GM21381 (cell line): ENCODE measurements around the gene SMCO3.

ENCODE experiments used
- ATAC-seq: cut with Tn5 transposase; IDR thresholded peaks from one replicate; pipeline ENCODE4 v1.9.1; 2021; ENCODE audit warnings: mild to moderate bottlenecking, moderate library complexity; ENCODE audit not compliant: unreplicated experiment

The SMCO3 gene

GRCh38 chr12:14828892-14829291, 14.9 kb upstream of the SMCO3 start:
- ATAC-seq = peak; percentile 92

DNA sequence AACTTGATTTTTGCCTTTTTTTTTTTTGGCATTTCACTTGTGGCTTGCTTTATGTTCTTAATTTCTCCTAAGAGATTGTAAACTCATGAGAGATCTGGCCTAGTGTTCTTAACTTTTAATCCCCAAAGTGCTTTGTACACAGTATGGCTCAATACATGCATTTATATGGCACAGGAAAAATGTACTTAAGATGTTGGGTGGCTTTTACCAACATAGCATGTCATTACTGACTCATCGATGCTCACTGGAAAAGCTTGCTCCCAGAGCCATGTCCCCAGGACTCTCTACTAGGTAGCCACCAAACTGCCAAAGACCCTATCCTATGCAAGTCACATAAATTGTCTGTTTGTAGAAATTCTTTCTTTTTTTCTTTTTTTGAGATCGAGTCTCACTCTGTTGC, 13.1 kb upstream of the SMCO3 start:
- no peak for ATAC-seq

DNA sequence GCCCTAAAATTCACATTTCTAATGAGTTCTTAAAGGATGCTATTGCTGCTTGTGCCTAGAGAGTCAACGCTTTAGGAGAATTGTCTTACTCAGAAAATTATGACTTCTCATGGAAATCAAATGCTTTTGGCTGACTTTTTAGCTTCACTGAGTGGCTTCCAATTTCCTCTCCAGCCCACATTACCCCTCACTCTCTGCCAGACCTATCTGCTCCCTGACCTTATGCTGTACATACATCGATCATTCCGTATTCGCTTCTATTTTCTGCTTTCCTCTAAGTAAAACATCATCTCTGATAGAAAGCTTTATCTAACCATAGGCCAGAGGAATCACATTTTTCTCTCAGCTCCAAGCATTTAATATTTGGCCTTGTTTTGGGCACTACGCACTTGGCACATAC, 12.5 kb upstream of the SMCO3 start:
- ATAC-seq = no peak

- no peak for ATAC-seq
Measured at GRCh38 chr12:14825256-14825655, 11.3 kb upstream of the SMCO3 start.

DNA sequence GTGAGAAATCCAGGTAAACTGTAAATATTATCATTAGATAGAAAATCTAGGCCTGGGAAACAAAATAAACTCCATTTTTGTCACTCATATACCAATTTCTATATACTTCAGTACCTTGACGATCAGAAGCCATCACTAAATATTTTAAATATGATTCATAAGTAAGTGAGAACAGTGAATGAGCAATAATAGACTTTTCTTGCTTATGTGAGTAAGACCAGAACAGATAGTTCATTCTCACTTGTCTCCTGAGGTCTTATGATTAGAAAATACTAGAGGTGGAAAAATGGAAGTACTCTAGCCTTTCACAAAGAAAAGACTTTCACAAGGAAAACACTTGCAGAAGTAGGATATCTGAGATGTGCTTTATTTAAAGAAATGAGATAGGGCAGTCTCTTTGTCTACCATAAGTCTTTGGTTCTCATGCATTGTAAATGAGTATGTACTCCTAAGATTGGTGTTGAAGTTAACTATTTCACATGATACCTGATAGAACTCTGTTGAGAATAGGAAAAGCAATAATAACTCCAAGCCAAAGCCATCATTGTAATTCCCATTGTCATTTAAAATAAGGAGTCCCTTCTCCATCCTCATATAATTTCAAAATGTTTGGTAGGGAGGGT, 10.1 kb upstream of the SMCO3 start:
- ATAC-seq = no peak

GRCh38 chr12:14811486-14811885, 2.5 kb downstream of the SMCO3 start:
- ATAC-seq = no peak

DNA sequence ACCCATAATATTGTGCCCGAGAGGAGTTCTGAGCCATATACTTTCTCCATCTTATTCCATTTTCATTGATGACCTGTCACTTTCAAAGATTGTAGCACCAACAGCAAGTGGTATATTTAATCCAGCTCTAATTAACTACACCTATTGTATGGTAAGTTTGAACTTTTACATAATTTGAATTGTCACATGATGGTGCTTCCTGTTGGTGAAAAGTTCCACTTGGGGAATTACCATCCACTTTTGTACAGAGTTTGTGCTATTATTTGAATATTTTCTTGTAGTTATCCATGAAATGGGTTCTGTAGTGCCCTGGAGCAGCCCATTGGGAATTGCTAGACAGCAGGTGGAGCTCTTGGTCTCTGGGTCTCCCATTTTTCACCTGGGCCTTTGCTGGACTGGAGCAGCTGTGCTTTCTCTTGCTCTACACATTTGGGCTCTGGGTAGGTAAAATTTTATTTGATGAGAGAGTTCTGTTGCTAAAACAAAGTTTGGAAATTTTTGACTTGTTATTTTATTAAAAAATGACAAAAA, 3.0 kb downstream of the SMCO3 start:
- no peak for ATAC-seq

- no peak for ATAC-seq
Measured at GRCh38 chr12:14810167-14810952, 3.6 kb downstream of the SMCO3 start.

DNA sequence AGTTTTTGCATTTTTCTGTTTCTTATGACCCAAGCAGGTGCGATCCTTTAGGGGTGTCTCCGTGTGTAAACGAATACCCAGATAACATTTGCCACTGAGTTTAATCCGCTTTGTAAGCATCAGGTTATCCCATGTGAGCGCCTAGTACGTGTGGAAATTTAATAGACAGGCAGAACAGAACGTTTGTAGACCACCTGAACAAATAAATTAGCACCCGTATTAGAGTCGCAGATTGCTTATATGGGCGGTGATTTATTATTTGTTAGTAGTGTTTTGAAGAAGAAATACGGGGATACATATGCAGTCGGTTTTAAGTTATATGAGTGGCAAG, 10.2 kb downstream of the SMCO3 start:
- ATAC-seq = peak; percentile 19

- peak; percentile 99 for ATAC-seq
Measured at GRCh38 chr12:14803011-14803829, 10.8 kb downstream of the SMCO3 start, which contains the start of the genes C12orf60 and WBP11. TSS of gene C12orf60 (plus strand) at chr12:14803670. CDS start at chr12:14822936, 19,266 bp downstream. TSS of gene WBP11 (minus strand) at chr12:14803478. CDS start at chr12:14801383, 2,095 bp downstream.

- ATAC-seq = no peak
Measured at GRCh38 chr12:14802721-14803010, 11.3 kb downstream of the SMCO3 start.

DNA sequence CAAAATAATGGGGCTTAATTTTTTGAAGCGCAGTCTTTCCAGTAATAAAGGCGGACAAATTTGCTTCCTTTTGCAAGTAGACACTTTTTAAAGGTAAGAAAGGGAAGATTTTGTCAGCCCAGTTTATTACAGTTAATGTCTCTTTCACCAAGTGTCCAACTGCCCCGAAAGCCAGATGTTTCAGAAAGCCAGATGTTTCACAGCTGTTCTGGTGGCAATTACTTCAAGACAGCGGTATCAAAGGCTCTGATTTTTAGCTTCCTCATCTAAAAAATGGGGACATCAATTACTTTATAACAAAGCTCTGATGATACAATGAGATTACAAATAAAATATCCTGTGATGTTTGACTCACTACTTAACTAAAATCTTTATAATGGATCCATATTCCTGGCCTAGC, 11.7 kb downstream of the SMCO3 start:
- no peak for ATAC-seq

DNA sequence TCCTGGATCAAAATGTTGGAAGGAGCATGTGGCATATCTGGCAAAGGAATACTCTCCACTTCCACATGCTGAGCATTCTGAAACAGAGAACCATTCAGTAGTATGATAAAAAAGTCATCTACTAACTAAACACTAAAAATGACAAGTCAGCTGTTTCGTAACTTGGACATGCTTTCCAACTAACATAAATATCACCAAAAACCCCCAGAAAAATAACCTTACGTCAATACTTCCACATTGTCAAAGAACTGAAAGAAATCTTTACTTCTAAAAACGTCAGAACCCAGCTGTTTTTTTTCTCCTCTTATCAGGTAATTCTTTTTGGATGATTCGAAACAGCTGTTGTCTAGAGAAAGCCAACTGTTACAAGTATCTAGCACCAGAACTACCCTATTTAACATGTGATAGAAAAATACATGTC, 18.9 kb downstream of the SMCO3 start:
- no peak for ATAC-seq

DNA sequence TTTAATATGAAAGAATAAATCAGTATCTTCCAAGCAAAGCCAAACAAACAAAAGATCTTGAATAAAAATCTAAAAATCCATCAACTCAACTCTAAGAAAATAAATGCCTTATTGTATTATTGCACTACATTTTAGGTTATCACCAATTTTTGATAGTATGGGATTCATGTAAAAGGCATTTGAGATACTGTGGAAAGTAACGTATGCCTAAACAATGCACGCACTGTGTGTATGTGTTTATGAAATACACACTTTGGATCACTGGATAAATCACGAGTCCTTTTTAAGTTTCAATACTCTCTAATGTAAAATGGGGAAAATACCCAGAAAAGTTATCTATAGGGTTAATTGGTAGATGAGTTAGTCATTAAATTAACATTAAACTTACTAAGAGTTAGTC, 28.4 kb downstream of the SMCO3 start:
- ATAC-seq = no peak

DNA sequence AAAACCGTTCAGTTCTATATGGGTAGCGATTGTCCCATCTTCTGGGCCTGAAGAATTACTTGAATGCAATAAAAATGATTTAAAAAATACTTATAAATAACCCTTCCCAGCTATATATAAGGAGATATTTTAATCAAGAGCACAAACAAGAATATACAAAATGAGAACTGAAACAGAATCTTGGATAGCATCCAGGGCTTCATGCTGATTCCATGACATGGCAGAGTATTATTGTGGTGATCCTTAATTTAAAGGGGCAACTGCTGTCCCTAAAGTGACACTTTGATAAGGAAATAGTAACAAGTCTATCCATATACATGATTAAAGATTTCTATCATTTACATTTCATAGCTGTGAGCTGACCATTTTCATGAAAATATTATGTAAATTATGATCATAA, 29.5 kb downstream of the SMCO3 start:
- ATAC-seq = no peak

DNA sequence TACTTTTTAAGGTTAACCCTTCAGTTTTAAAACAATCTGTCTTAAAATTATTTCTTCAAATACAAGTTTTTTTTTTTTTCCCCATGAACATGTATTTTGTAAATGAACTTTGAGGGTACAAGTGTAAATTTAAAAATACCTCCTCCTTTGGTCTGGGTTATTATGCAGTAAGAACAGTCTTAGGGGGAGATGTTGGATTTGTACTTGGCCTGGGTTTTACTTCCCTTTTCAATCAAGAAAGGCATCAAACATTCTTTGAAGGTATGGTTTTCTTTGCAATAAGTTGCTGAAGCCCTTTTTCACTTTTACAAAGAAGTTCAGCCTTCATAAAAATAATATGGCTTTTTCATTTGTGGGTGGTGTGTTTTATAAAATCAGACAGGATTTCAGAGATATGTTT, 31.2 kb downstream of the SMCO3 start:
- ATAC-seq = no peak

DNA sequence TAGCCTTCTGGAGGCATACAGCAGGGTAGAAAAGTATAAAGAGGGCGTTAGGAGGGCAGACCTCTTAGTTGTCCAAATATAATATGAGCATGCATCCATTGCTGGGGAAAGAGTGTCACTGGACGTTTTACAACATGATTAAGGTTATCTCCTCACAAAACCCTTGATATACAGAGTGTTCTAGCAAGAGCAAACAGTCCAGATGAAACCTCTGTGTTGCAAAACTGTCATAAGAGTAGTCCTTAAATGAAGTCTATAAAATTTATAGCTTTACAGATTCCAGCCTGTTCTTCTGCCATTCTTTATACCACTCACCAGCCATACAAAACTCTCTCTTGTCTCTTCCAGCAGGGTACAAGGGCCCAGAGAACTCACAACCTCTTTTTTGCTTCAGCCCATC, 32.4 kb downstream of the SMCO3 start:
- ATAC-seq = no peak

DNA sequence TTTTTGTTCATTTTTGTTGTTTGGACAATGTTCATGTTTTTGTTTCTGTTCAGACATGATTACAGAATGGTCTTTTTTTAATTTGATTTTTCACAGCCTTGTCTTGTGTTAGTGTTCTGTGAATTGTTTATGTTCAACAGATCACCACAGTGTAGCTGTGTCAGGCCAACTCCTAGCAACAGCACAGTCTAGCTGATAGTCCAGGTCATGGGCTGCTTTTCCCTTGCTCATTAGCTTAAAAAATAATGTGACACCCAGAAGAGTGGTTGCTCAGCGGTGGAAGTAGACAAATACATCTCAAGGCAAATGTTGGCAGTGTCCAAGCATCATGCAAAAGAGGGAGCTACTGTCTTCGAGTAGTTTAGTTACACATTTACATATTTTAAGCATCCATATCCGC, 33.1 kb downstream of the SMCO3 start:
- no peak for ATAC-seq

DNA sequence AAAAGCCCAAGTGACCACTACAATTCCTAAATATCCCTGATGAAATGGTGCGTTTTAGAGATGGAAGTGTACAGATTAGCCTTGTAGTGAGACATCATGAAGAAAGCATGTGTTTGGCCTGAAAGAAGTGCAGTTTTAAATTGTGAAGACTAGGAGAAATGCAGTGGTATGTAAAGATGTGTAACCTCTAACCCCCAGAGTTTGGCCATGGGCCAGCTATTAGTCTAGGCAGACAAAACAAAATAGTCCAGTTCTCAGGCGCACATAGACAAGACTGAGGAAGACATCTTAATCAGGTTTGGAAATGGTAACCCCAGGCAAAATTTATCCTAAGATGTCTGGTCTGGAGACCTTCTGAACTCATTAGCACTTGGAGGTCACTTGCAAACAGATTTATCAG, 34.1 kb downstream of the SMCO3 start:
- no peak for ATAC-seq

DNA sequence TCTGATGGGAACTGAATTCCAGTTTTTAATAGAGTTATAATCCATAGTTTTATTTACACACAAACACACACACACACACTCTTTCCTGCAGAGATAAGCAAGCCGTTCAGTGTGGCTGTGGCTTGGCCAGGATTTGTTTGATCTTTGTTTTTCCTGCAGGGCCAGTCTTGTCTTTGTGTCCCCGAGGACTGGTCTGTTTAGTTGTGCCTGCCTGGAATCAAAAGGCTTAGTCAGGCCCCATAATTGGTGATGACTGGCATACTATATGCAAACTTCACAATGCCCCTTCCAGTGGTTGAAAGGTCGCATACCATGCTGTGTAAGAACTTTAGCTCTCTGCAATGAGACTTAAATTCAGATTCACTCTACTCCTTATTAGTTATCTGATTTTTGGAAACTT, 36.7 kb downstream of the SMCO3 start:
- ATAC-seq = no peak

DNA sequence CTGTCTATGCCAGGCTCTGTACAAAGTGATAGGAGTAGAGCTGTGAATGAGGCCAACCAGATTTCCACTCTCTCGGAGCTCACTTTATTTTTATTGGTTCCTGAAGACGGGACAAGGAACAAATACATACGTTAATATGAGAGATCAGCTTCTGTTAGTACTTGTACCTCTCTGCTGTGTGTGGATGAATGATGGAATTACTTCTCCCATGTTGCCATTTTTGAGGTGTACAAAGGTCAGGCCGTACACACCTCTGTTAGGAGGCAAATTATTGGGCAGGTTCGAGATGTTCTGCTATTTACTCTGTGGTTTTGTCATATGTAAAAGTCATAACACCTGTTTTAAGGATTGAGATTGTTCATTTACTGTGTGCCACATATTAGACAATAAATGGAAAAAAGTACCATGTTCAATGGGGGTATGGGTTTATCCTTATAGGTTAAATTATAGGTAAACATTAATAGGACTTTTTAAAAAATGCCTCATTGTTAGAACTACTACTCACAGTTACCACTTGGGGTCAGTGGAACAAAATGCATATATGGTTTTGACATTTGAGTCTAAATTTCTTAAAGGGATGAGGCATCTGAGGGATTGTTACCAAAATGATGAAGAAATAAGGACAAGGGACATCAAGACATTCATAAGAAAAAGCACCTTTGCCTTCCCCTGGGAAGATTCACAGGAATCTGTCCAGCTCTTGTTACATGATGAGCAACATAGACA, 37.6 kb downstream of the SMCO3 start:
- no peak for ATAC-seq
